ENCODE data around the gene SMCO2. TPM values are rescaled to one million over a fixed set of nuclear protein-coding genes. Genes with fewer than 3 reads are reported as not detected.

SMCO2 gene
- total and polyA plus RNA-seq, 9 of the 15 experiments (the other 6 are each of a cell fraction or from before 2014, with no cell fraction given) = not detected

GRCh38 chr12:27474344-27474743, 27.8 kb downstream of the SMCO2 start:
- no peak overlapping the region for H3K27ac ChIP-seq (ENCODE audit: extremely low read depth, low read depth, low read length)
- ATAC-seq (no peak), DNase-seq (ENCODE audit: extremely low read depth in 1 of 4, low spot score in 3 of 4) (no peak), FAIRE-seq (no peak)
- H3K4me3 ChIP-seq = no peak overlapping the region
- TF ChIP-seq PHB2 (IDR thresholded peaks at IDR 0.05; ENCODE audit: low read depth) (no peak), ZNF583 (CRISPR knock-in tag; IDR thresholded peaks at IDR 0.05) (no peak), KLF1 (tag; IDR thresholded peaks at IDR 0.05) (no peak), ZNF436 (CRISPR knock-in tag; IDR thresholded peaks at IDR 0.05) (no peak), HCFC1 (IDR thresholded peaks at IDR 0.05; ENCODE audit: low read depth, low read length) (no peak), ZNF445 (CRISPR knock-in tag; IDR thresholded peaks at IDR 0.05; ENCODE audit: low read depth) (no peak), NFE2L1 (tag; IDR thresholded peaks at IDR 0.05; ENCODE audit: borderline replicate concordance, low read depth) (no peak), SETDB1 (IDR thresholded peaks at IDR 0.05; ENCODE audit: low read length) (no peak), SMARCC2 (IDR thresholded peaks at IDR 0.05; ENCODE audit: low read depth) (no peak), NFIC (IDR thresholded peaks at IDR 0.05) (no peak), ZNF12 (CRISPR knock-in tag; IDR thresholded peaks at IDR 0.05) (no peak), HNRNPL (IDR thresholded peaks at IDR 0.05; ENCODE audit: low read depth, low read length) (no peak)
- TF ChIP-seq, protein P1, sequence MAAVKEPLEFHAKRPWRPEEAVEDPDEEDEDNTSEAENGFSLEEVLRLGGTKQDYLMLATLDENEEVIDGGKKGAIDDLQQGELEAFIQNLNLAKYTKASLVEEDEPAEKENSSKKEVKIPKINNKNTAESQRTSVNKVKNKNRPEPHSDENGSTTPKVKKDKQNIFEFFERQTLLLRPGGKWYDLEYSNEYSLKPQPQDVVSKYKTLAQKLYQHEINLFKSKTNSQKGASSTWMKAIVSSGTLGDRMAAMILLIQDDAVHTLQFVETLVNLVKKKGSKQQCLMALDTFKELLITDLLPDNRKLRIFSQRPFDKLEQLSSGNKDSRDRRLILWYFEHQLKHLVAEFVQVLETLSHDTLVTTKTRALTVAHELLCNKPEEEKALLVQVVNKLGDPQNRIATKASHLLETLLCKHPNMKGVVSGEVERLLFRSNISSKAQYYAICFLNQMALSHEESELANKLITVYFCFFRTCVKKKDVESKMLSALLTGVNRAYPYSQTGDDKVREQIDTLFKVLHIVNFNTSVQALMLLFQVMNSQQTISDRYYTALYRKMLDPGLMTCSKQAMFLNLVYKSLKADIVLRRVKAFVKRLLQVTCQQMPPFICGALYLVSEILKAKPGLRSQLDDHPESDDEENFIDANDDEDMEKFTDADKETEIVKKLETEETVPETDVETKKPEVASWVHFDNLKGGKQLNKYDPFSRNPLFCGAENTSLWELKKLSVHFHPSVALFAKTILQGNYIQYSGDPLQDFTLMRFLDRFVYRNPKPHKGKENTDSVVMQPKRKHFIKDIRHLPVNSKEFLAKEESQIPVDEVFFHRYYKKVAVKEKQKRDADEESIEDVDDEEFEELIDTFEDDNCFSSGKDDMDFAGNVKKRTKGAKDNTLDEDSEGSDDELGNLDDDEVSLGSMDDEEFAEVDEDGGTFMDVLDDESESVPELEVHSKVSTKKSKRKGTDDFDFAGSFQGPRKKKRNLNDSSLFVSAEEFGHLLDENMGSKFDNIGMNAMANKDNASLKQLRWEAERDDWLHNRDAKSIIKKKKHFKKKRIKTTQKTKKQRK (IDR thresholded peaks at IDR 0.05; ENCODE audit: borderline replicate concordance, low read depth, low read length) = no peak
- no peak overlapping the region for H3K4me2 ChIP-seq (ENCODE audit: insufficient read depth, low read length)
- no peak overlapping the region for H3K9ac ChIP-seq (ENCODE audit: insufficient read depth in 1 of 2, low read depth in 2 of 2, low read length in 2 of 2)
- no peaks in the 10 kb centered on the region for H3K9me3 ChIP-seq (replicated peaks; ENCODE audit: control insufficient read depth, insufficient read depth, low read depth, low read length)
- no peaks in the 10 kb centered on the region for H3K9me1 ChIP-seq (ENCODE audit: control insufficient read depth, insufficient read depth, low read length)
- no peaks in the 10 kb centered on the region for H4K20me1 ChIP-seq (replicated peaks; ENCODE audit: control insufficient read depth, insufficient read depth, low read length)
- CTCF ChIA-PET (ENCODE audit: low intra/inter-chr PET ratio) = no interaction called here
- H3K4me1 ChIP-seq (replicated peaks in 1 of 2; ENCODE audit: control insufficient read depth in 2 of 2, insufficient read depth in 2 of 2, low read length in 2 of 2) = no peaks in the 10 kb centered on the region
- H3K79me2 ChIP-seq (ENCODE audit: control insufficient read depth, insufficient read depth, low read length) = no peaks in the 10 kb centered on the region
- H3K27me3 ChIP-seq (ENCODE audit: control insufficient read depth in 2 of 2, insufficient read depth in 2 of 2, low read length in 2 of 2) = no peaks in the 10 kb centered on the region
- in situ Hi-C loops (cut with MboI) = no loop called here
- no peak overlapping the region for H2AFZ ChIP-seq (ENCODE audit: low read depth, low read length)
- 0% methylated on average over 3 of the region's 3 CpGs for WGBS (ENCODE audit: insufficient coverage, low coverage, missing lambda C conversion rate)
- intact Hi-C loops (cut with micrococcal nuclease) = no loop called here
- no peaks in the 10 kb centered on the region for H3K36me3 ChIP-seq (ENCODE audit: control insufficient read depth, insufficient read depth, low read length)
- BruUV-seq (replicated peaks) = no TSS peak
- POLR2A ChIA-PET = no interaction called here

Measured in K562 (cell line).